Heart left ventricle (tissue), 13 donors: ENCODE data around the gene PLXNA1.

Experiments used
- POLR2A ChIP-seq, 2 donors: fragments of 450-650 bp; IDR thresholded peaks; one replicate each; pipeline ENCODE4 v1.6.1; 2017; ENCODE audit warnings: antibody characterized with exemption in 2 of 2, mild to moderate bottlenecking in 2 of 2, moderate library complexity in 2 of 2
- TF ChIP-seq, protein P1 (sequence below), 12 donors: fragments of 200-600 bp; sonication (generic) in 4 of 12; IDR thresholded peaks; one replicate each; pipeline versions ENCODE4 v1.5.0 to v1.8.0; 2018 to 2022; ENCODE audit warnings: antibody characterized with exemption in 12 of 12, mild to moderate bottlenecking in 5 of 12
- donor health status: ischemic (EF 13 %, LVEDD 7.1; RV severe dilation, severe dysfunction).
- donor health status: DM: no; HTN: yes; CAD: no.
- donor health status: DM: no; HTN: no; CAD: no.
- donor health status: ischemic (EF 25% LVEDD 6.9; RV normal size, moderate dysfunction).
- donor health status: ischemic (EF 25% LVEDD 5.7; RV mildly dilated, moderate dysfunction).
- donor health status: ischemic (EF 35%, LVEDD 5.7; RV mildly dilated, moderate dysfunction).
- donor health status: nonischemic (EF 11% LVEDD 7.7; RV severe dilation, severe dysfunction).
- donor health status: DM: yes; HTN: yes; CAD: no.
- donor health status: PGD.
- donor health status: ischemic (EF 29% LVEDD 5.4; RV normal size, mild dysfunction).
- donor health status: nonischemic (EF 23%, LVEDD 6.1; RV moderate dilation, normal function).

DNA sequence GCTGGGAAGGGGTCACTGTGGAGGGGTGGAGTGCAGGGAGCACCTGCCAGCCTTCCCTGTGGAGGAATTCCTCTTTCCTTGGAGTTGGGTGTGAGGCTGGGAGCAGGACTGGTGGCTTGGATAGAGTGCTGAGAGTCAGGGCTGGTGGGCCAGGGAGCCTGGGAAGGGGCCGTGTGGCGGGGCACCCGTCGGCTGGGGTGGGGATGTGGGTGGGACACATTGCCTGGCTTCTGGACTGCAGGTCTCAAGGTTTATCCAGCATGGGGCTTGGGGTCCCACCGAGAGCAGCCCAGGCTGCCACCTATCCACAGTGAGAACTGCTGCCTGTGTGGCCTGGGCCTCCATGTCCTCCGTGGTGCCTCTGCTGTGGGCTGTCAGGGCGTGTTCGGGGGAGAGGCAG lies 4.7 kb downstream of the PLXNA1 start:
- TF ChIP-seq, protein P1, sequence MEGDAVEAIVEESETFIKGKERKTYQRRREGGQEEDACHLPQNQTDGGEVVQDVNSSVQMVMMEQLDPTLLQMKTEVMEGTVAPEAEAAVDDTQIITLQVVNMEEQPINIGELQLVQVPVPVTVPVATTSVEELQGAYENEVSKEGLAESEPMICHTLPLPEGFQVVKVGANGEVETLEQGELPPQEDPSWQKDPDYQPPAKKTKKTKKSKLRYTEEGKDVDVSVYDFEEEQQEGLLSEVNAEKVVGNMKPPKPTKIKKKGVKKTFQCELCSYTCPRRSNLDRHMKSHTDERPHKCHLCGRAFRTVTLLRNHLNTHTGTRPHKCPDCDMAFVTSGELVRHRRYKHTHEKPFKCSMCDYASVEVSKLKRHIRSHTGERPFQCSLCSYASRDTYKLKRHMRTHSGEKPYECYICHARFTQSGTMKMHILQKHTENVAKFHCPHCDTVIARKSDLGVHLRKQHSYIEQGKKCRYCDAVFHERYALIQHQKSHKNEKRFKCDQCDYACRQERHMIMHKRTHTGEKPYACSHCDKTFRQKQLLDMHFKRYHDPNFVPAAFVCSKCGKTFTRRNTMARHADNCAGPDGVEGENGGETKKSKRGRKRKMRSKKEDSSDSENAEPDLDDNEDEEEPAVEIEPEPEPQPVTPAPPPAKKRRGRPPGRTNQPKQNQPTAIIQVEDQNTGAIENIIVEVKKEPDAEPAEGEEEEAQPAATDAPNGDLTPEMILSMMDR (IDR thresholded peaks at IDR 0.05), result no peak
- TF ChIP-seq POLR2A (IDR thresholded peaks at IDR 0.05), result no peak
